IMR-90 (cell line): ENCODE measurements around the gene CDK5RAP2.

Experiments used
- CEBPB ChIP-seq: IDR thresholded peaks from 2 replicates; pipeline ENCODE4 v1.6.1; 2012; ENCODE audit warnings: low read depth, low read length, improper control_type of control experiment
- CHD1 ChIP-seq: IDR thresholded peaks from 2 replicates; pipeline ENCODE4 v1.6.1; 2012; ENCODE audit warnings: low read depth, low read length, improper control_type of control experiment
- CTCF ChIP-seq: conservative IDR thresholded peaks from 2 replicates; pipeline ENCODE4 v1.5.1; 2012; ENCODE audit warnings: mild to moderate bottlenecking, low read depth, low read length, improper control_type of control experiment
- FOS ChIP-seq: fragments of 150-350 bp; IDR thresholded peaks from 2 replicates; pipeline ENCODE4 v1.6.1; 2016; ENCODE audit warnings: low read depth, low read length
- MAZ ChIP-seq: IDR thresholded peaks from 2 replicates; pipeline ENCODE4 v1.6.1; 2012; ENCODE audit warnings: low read depth, mild to moderate bottlenecking, low read length, improper control_type of control experiment, moderate library complexity, borderline replicate concordance
- MXI1 ChIP-seq: IDR thresholded peaks from 2 replicates; pipeline ENCODE4 v1.6.1; 2012; ENCODE audit warnings: low read depth, mild to moderate bottlenecking, low read length, moderate library complexity, borderline replicate concordance
- POLR2A ChIP-seq: IDR thresholded peaks from 2 replicates; pipeline ENCODE4 v1.6.1; 2012; ENCODE audit warnings: mild to moderate bottlenecking, low read depth, low read length
- RAD21 ChIP-seq: IDR thresholded peaks from 2 replicates; pipeline ENCODE4 v1.6.1; 2012; ENCODE audit warnings: low read length, improper control_type of control experiment
- RFX5 ChIP-seq: IDR thresholded peaks from 2 replicates; pipeline ENCODE4 v1.8.0; 2012; ENCODE audit warnings: low read depth, mild to moderate bottlenecking, low read length, moderate library complexity
- USF2 ChIP-seq: fragments of 150-350 bp; IDR thresholded peaks from 2 replicates; pipeline ENCODE4 v1.6.1; 2017; ENCODE audit warnings: mild to moderate bottlenecking, antibody characterized with exemption, low read length, low read depth
- TF ChIP-seq, protein P1 (sequence below): fragments of 150-350 bp; IDR thresholded peaks from 2 replicates; pipeline ENCODE4 v1.6.1; 2016; ENCODE audit warnings: low read depth, mild to moderate bottlenecking, low read length, moderate library complexity, borderline replicate concordance

DNA sequence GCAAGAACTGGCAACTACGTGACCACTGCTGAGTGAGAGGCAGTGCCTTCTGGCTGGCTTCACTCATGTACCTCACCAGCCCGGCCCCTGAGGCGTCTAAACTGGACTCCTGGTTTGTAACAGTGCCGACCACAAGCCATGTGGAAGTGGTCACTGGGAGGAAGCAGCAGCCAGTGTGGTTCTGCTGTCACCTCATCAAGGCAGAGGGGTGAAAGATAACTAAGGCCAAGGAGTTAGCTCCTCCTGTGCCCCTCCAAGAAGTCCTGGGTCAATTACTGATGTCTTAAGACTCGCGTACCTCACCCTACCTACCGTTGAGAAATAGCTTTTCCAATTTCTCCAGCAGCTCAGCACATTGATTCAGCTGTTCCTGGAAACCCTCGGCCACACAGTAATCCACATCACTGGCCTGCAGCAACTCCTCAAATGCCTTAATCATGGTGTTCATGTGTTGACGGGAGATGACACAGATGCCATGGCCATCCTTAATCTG, 142.9 kb downstream of the CDK5RAP2 start:
- TF ChIP-seq USF2 (no peak), POLR2A (no peak), MAZ (no peak), RAD21 (no peak), CTCF (no peak), MXI1 (no peak), CEBPB (no peak), CHD1 (no peak), FOS (no peak), RFX5 (no peak)
- TF ChIP-seq, protein P1, sequence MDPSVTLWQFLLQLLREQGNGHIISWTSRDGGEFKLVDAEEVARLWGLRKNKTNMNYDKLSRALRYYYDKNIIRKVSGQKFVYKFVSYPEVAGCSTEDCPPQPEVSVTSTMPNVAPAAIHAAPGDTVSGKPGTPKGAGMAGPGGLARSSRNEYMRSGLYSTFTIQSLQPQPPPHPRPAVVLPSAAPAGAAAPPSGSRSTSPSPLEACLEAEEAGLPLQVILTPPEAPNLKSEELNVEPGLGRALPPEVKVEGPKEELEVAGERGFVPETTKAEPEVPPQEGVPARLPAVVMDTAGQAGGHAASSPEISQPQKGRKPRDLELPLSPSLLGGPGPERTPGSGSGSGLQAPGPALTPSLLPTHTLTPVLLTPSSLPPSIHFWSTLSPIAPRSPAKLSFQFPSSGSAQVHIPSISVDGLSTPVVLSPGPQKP = no peak
